Measurements from ENCODE around the gene CTRL.

The CTRL gene

DNA sequence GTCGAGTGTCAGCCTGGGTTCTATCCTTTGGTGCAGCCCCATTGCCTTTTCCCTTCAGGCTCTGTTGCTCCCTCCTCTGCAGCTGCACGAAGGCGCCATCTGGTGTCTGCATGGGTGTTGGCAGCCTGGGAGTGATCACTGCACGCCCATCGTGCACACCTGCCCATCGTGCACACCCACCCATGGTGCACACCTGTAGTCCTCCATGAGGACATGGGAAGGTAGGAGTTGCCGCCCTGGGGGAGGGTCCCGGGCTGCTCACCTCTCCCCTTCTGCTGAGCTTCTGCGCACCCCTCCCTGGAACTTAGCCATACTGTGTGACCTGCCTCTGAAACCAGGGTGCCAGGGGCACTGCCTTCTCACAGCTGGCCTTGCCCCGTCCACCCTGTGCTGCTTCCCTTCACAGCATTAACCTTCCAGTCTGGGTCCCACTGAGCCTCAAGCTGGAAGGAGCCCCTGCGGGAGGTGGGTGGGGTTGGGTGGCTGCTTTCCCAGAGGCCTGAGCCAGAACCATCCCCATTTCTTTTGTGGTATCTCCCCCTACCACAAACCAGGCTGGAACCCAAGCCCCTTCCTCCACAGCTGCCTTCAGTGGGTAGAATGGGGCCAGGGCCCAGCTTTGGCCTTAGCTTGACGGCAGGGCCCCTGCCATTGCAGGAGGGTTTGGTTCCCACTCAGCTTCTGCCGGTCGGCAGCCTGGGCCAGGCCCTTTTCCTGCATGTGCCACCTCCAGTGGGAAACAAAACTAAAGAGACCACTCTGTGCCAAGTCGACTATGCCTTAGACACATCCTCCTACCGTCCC, 2.9 kb downstream of the CTRL start:
- FAIRE-seq (peak; percentile 98), DNase-seq (ENCODE audit: insufficient read length, low spot score) (peak; percentile 88)
- TF ChIP-seq SPI1 (IDR thresholded peaks at IDR 0.05; ENCODE audit: low read depth, low read length): no peak
- TF ChIP-seq POU2F2 (IDR thresholded peaks at IDR 0.05; ENCODE audit: low read depth, low read length): no peak
- TF ChIP-seq POLR2A (IDR thresholded peaks at IDR 0.05; ENCODE audit: low read depth, low read length): peak; percentile 30; the same call in 1 of the 2 replicates
- TF ChIP-seq POLR2AphosphoS5 (IDR thresholded peaks at IDR 0.05; ENCODE audit: low read depth, low read length): peak; percentile 20
- TF ChIP-seq PAX5 (IDR thresholded peaks at IDR 0.05; ENCODE audit: insufficient read depth, low read length, severe bottlenecking): no peak
- no peak for TF ChIP-seq TAF1 (IDR thresholded peaks at IDR 0.05; ENCODE audit: low read depth, low read length)

DNA sequence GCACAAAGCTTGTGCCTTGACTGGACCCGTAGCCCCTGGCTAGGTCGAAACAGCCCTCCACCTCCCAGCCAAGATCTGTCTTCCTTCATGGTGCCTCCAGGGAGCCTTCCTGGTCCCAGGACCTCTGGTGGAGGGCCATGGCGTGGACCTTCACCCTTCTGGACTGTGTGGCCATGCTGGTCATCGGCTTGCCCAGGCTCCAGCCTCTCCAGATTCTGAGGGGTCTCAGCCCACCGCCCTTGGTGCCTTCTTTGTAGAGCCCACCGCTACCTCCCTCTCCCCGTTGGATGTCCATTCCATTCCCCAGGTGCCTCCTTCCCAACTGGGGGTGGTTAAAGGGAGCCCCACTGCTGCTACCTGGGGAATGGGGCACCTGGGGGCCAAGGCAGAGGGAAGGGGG, 3.5 kb downstream of the CTRL start:
- TF ChIP-seq POU2F2 (IDR thresholded peaks at IDR 0.05; ENCODE audit: low read depth, low read length) (peak; percentile 21; the same call in 1 of the 2 replicates), PAX5 (IDR thresholded peaks at IDR 0.05; ENCODE audit: insufficient read depth, low read length, severe bottlenecking) (no peak)
- FAIRE-seq (no peak), DNase-seq (ENCODE audit: insufficient read length, low spot score) (no peak)

DNA sequence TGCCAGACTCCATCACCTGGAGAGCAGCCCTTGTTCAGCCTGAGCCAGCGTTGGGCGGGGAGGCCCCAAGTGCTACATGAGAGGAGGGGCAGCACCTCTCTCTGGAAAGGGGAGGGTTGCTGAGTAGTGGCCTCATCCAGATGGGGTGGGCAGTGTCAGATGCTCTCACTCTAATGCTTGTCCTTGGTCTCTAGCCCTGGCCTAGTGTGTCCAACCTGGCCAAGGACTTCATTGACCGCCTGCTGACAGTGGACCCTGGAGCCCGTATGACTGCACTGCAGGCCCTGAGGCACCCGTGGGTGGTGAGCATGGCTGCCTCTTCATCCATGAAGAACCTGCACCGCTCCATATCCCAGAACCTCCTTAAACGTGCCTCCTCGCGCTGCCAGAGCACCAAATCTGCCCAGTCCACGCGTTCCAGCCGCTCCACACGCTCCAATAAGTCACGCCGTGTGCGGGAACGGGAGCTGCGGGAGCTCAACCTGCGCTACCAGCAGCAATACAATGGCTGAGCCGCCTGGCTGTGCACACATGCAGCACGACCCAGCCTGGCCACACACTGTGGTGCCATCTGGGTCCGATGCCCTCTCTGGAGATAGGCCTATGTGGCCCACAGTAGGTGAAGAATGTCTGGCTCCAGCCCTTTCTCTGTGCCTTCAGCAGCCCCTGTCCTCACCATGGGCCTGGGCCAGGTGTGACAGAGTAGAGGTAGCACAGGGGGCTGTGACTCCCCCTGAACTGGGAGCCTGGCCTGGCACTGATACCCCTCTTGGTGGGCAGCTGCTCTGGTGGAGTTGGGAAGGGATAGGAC, 4.3 kb downstream of the CTRL start:
- DNase-seq (ENCODE audit: insufficient read length, low spot score) (no peak), FAIRE-seq (no peak)
- TF ChIP-seq SPI1 (IDR thresholded peaks at IDR 0.05; ENCODE audit: low read depth, low read length): no peak
- 0 out of 2 replicates have a peak, but pooled peaks have one; percentile 12 for TF ChIP-seq POLR2A (IDR thresholded peaks at IDR 0.05; ENCODE audit: low read depth, low read length)
- peak; percentile 37; the same call in 1 of the 2 replicates for TF ChIP-seq POLR2AphosphoS5 (IDR thresholded peaks at IDR 0.05; ENCODE audit: low read depth, low read length)

DNA sequence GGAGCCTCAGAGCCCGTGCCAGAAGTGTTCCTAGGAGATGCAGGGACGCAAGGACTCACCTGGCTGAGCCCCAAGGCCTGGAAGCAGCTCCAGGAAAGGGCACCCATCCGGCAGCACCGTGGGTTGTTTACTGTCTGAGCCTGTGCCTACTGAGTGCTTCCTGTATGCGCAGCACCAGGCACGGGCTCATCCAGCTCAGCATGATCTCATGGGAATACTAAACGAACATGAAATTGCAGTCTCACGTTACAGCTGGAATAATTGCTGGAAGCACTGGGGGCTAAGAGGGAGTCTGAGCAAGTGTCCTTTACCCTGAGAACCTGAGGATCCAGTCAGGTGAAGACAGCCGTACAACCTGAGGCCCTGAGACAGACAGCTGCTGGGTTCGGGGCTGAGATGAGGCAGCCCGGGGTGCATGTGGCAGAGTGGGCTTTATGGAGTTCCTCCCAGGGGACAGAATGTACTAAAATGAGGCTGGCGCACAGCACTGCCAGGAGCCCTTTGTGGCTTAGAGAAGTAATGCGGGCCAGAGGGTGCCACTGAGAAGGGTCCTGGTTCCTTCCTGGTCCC, 5.4 kb downstream of the CTRL start:
- DNase-seq (ENCODE audit: insufficient read length, low spot score) (no peak), FAIRE-seq (no peak)
- TF ChIP-seq SPI1 (IDR thresholded peaks at IDR 0.05; ENCODE audit: low read depth, low read length) (no peak), PAX5 (IDR thresholded peaks at IDR 0.05; ENCODE audit: insufficient read depth, low read length, severe bottlenecking) (no peak), POLR2A (IDR thresholded peaks at IDR 0.05; ENCODE audit: low read depth, low read length) (no peak), POLR2AphosphoS5 (IDR thresholded peaks at IDR 0.05; ENCODE audit: low read depth, low read length) (no peak), TAF1 (IDR thresholded peaks at IDR 0.05; ENCODE audit: low read depth, low read length) (no peak), POU2F2 (IDR thresholded peaks at IDR 0.05; ENCODE audit: low read depth, low read length) (no peak)

DNA sequence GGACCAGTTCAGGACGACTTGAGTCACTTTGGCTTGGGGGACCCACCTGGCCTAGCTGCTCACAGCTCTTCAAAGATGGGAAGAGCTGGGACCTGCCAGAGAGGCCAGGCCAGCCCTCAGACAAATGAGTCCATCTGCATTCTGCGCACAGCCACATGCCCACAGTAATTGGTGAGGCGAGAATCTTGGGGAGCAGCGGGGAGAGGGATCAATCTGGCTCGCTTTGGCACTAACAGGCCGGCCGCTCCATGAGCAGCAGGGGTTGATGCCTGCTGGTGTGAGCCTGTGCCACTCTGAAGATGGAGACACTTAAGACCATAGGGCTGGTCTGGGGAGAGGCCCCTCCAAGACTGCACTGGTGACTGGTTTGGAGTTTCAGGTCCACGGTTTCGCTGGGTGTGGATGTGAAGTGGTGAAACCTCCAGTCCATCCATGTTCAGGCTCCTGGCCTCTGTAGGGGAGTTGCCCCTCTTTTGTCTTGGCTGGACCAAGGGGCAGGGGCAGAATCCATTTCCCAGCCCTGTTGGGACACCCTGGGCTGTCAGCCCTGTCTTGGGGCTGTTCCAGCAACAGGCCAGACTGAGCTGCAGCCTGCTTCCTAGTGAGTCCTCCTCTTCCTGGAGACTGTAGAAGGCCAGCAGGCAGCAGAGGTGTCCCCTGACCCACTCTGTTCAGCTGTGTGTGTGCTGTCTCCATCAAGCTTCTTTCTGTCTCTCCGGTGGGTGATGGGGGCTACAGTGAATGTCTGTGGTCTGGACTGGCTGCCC, 7.3 kb downstream of the CTRL start:
- no peak for FAIRE-seq
- no peak for DNase-seq (ENCODE audit: insufficient read length, low spot score)
- TF ChIP-seq PAX5 (IDR thresholded peaks at IDR 0.05; ENCODE audit: insufficient read depth, low read length, severe bottlenecking) (no peak), POLR2A (IDR thresholded peaks at IDR 0.05; ENCODE audit: low read depth, low read length) (no peak), TAF1 (IDR thresholded peaks at IDR 0.05; ENCODE audit: low read depth, low read length) (no peak), POU2F2 (IDR thresholded peaks at IDR 0.05; ENCODE audit: low read depth, low read length) (no peak), POLR2AphosphoS5 (IDR thresholded peaks at IDR 0.05; ENCODE audit: low read depth, low read length) (no peak), SPI1 (IDR thresholded peaks at IDR 0.05; ENCODE audit: low read depth, low read length) (no peak)

DNA sequence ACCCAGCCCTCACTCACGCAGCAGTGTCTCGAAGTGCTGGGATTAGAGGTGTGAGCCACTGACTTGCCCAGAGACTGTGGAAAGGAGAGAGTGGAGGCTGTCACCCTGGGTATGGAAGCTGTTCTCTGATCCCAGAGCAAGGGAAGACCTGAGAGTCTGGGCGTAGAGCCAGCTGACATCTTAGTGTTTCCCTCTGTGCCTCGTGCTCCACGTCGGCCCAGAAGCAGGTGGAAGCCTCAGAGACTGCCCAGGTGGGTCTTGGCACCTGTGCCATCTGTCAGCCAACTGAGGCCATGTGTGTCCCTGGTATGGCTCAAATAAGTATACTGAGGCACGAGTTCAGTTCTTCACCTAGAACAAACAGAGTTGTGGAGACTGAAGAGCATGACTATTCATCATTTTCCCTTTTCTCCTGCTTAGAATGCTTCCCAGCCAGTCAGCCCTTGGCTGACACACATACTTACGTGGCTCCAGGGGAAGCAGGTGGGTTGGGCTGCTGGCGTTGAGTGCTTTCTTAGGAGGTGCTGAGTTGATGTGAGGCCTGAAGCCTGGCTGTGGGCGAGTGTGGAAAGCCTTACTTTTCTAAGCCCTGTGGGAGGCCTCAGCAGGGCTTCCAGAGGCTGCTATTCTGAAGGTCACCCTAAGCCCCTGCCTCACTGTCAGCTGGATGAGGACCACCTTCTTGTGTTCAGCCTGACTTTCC, 8.1 kb downstream of the CTRL start:
- TF ChIP-seq PAX5 (IDR thresholded peaks at IDR 0.05; ENCODE audit: insufficient read depth, low read length, severe bottlenecking) (no peak), POLR2A (IDR thresholded peaks at IDR 0.05; ENCODE audit: low read depth, low read length) (no peak), POLR2AphosphoS5 (IDR thresholded peaks at IDR 0.05; ENCODE audit: low read depth, low read length) (no peak), POU2F2 (IDR thresholded peaks at IDR 0.05; ENCODE audit: low read depth, low read length) (no peak), TAF1 (IDR thresholded peaks at IDR 0.05; ENCODE audit: low read depth, low read length) (no peak), SPI1 (IDR thresholded peaks at IDR 0.05; ENCODE audit: low read depth, low read length) (no peak)
- FAIRE-seq (no peak), DNase-seq (ENCODE audit: insufficient read length, low spot score) (no peak)

DNA sequence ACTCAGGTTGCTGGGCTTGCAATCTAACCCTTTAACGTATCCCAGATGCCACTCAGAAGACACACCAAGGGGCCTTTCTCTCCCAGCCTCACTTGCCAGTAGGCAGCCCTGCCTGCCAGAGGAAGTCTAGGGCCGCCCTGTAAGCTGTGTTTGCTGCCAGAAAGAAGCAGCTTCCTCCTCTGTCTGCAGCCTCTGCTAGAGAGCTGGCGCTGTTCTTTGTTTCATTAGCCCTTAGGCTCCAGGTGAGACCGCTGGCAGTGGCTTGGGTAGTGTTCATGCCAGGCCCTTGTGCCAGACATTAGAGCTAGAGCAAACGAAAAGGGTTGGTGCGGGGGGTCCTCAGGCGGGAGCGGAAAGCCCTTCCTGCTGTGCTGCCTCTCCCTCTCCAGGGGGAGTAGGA, 8.9 kb downstream of the CTRL start:
- FAIRE-seq (no peak), DNase-seq (ENCODE audit: insufficient read length, low spot score) (no peak)
- TF ChIP-seq TAF1 (IDR thresholded peaks at IDR 0.05; ENCODE audit: low read depth, low read length) (no peak), SPI1 (IDR thresholded peaks at IDR 0.05; ENCODE audit: low read depth, low read length) (no peak), POLR2A (IDR thresholded peaks at IDR 0.05; ENCODE audit: low read depth, low read length) (no peak), POLR2AphosphoS5 (IDR thresholded peaks at IDR 0.05; ENCODE audit: low read depth, low read length) (no peak), PAX5 (IDR thresholded peaks at IDR 0.05; ENCODE audit: insufficient read depth, low read length, severe bottlenecking) (no peak), POU2F2 (IDR thresholded peaks at IDR 0.05; ENCODE audit: low read depth, low read length) (no peak)

DNA sequence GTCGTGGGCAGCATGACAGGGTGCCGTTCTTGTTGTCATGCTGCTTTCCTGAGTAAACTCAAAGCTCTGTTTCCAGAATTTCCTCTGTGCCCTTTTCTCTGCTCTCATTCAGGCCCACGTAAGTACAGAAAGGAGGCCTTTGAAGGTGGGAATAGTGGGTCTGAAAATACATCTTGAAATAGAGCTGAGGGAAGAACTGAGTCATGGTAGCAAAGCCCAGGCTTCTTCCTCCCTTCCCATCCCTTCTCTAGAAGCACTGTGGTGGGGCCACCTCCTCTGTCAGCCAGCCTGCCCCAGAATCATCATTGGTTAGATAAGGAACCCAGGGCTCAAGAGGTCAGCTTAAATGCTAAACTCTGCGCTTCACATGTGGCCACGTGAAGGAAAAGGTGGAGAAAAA, 9.4 kb downstream of the CTRL start:
- FAIRE-seq: no peak
- no peak for DNase-seq (ENCODE audit: insufficient read length, low spot score)

More for the DNA sequence above, 9.4 kb downstream of the CTRL start:
- TF ChIP-seq SPI1 (IDR thresholded peaks at IDR 0.05; ENCODE audit: low read depth, low read length): no peak
- no peak for TF ChIP-seq POLR2A (IDR thresholded peaks at IDR 0.05; ENCODE audit: low read depth, low read length)
- TF ChIP-seq PAX5 (IDR thresholded peaks at IDR 0.05; ENCODE audit: insufficient read depth, low read length, severe bottlenecking): no peak
- TF ChIP-seq POLR2AphosphoS5 (IDR thresholded peaks at IDR 0.05; ENCODE audit: low read depth, low read length): no peak
- no peak for TF ChIP-seq POU2F2 (IDR thresholded peaks at IDR 0.05; ENCODE audit: low read depth, low read length)
- TF ChIP-seq TAF1 (IDR thresholded peaks at IDR 0.05; ENCODE audit: low read depth, low read length): no peak
